ENCODE results near the gene RAPGEF4.
A peak's percentile ranks its signal among the peaks of the same experiment; 100 is the strongest.
"Not testable (repeated sequence)": the region's sequence is repeated elsewhere in the genome, so short reads cannot be mapped to it uniquely, and the experiment has no call there.

RAPGEF4 gene

DNA sequence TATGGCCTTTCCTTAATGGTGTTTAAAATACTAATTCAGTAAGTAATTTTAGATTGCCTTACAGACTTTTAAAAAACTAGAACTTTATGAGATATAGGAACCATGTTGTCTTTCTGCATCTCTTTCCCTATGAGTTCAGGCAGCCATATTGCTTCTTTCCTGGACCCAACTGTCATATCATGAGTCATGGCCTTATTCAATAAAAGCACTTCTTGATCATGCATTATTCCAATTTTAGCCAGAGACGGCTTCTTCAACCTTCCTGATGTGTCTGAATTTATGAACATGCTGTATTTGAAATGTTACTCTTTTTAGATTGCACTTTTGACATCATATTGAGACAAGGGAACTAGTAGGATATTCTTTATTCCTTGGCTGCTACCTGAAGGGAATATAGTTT lies 274.6 kb downstream of the RAPGEF4 start:
- DNase-seq = no peak

GRCh38 chr2:173016451-173016850 lies 280.8 kb downstream of the RAPGEF4 start:
- no peak for DNase-seq

GRCh38 chr2:173017646-173018420 lies 282.2 kb downstream of the RAPGEF4 start:
- DNase-seq = no peak

- no peak for DNase-seq
Measured at GRCh38 chr2:173019755-173020154, 284.1 kb downstream of the RAPGEF4 start.

GRCh38 chr2:173021939-173022371 lies 286.3 kb downstream of the RAPGEF4 start:
- no peak for DNase-seq

DNA sequence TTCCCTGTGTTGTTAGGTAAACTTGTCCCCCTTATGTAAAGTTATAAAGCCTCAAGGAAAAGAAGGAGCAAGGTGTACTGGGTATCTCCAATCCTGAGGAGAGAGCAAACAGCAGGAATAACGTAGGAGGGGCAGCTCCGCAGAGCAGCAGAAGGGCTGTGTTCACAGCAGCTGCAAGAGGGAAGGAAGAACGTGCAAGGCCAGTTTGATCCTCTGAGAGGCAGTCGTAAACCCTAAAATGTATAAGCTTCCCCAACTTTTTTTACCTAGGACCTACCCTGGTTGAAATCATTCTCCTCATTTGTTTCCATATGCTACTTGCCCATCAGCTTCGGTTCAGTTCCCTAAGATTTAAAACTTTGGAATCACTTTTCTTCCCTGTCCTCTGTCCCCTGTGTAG lies 288.1 kb downstream of the RAPGEF4 start:
- DNase-seq = no peak

DNA sequence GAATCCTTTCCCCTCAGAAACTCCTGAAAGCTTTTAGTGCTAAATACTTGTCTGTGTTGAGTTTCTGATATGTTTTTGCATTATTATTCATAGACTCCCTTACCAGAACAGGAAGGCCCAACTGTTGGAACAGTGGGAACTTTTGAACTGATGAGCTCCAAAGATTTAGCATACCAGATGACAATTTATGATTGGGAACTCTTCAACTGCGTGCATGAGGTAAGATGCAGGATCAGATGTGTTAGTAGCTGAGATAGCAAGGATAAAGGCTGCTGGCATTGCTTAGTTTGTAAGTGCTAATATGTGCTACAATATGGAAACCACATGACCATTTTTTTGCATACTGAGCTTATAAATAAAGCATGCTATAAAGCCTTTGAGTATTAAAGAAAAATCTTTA lies 290.8 kb downstream of the RAPGEF4 start:
- DNase-seq = no peak

DNA sequence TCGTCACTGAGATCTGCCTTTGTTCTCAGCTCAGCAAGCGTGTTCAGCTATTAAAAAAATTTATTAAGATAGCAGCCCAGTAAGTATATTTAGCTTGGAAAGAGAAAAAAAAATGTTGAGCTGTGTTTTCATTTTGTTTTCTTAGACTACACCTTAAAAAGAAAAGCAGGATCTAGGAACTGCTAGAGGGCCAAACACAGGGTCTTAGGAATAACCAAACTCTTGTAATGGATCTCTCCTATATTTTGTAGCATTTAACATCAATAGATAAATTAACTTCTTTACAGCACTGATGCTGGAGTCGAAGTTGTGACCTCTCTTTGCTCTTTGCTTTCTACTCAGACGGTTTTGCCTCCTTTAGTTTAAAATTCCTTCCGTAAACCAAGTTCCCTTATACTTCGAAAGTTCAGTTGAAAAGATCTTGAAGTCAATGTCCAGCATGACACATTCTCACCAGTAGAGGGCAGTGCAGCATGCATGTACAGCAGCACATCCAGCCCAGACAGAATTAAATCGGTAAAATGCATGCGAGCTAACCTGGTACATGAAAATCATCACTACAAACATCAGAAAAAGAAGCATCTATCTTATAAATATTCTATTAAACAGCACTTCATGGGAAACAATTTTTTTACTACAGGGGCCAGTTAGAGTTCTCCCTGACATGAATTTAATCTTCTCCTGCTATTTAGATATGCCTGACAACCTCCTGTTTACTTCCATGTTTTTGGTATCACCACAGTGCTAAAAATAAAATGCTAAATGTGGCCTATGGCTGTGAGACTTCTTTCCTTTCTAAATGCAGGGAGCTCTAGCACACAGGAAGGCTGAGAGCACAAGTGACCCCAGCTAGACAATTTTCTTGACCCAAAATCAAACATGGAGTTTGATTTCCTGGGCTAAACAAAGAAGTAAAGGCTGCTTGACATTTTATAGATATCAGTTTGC lies 291.8 kb downstream of the RAPGEF4 start:
- DNase-seq = peak; percentile 83

DNA sequence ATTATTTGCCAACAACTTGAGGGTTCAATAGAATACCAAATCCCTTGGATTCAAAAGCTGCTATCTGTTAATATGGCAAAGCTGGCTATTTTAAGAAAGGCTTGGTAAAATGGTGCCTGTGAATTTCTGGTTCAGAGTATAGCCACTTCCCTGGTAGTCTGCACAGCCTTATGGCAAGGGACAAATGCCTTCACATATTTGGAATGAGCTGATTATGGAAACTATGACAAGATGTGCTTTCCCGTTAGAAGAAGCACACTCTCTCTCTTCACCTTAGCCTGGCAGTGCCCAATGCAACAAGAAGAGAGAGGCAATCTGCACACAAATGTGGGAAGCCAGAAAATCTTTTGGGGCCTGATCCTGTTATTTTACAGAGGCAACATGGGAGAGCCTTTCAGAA lies 292.5 kb downstream of the RAPGEF4 start:
- DNase-seq = no peak

DNA sequence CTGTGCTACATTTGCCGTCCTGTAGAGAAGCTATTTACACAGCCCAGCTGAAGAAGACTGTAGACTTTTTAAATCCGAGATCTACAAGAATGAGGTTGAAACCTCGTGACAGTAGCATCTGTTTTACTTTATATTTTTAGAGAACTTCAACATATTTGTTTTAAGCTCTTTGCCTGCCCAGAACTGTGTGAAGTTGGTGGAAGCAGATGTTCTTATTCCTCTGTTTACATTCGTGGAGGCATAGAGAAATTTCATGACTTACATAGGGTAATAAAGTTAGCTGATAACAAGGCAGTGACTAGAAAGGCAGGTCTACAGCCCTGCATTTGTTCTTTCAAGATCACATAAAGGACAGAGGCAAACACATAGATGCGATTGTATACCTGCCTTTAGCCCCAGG lies 293.0 kb downstream of the RAPGEF4 start:
- DNase-seq = no peak

- no peak for DNase-seq
Measured at GRCh38 chr2:173030561-173031490, 295.2 kb downstream of the RAPGEF4 start.

- DNase-seq = no peak
Measured at GRCh38 chr2:173032032-173032431, 296.4 kb downstream of the RAPGEF4 start.

DNA sequence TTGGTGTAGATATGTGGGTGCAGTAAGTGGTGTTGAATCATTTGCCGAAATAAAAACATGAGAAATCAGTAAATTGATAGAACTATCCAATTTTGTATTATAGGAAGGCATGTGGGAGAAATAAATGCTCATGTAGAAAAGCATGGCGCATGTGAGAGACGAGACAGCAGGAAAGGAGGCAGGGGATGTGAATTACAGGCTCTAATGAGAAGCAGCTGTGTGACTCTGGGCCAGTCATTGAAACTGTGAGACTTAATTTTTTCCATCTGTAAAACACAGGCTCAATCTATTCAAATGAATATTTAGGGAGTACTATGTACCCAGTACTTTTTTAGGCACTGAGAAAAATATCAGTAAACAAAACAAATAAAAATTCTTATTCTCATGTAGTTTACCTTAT lies 297.4 kb downstream of the RAPGEF4 start:
- DNase-seq = no peak

GRCh38 chr2:173034143-173034542 lies 298.5 kb downstream of the RAPGEF4 start:
- no peak for DNase-seq

GRCh38 chr2:173037245-173038120 lies 301.8 kb downstream of the RAPGEF4 start:
- no peak for DNase-seq

DNA sequence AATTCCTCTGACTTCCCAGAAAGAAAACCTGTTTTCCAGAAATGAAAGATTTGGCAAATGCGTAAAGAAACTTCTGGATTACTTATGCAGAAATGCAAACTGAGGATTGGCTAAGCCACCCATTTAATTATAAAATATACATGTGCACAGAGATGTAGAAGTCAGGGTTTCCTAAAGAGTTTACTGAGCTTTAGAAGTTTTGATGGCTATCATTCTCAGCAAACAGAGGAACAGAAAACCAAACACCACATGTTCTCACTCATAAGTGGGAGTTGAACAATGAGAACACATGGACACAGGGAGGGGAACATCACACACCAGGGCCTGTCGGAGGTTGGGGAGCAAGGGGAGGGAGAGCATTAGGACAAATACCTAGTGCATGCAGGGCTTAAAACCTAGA lies 302.6 kb downstream of the RAPGEF4 start:
- DNase-seq = not testable (repeated sequence)

- DNase-seq = no peak
Measured at GRCh38 chr2:173040729-173041128, 305.1 kb downstream of the RAPGEF4 start.

DNA sequence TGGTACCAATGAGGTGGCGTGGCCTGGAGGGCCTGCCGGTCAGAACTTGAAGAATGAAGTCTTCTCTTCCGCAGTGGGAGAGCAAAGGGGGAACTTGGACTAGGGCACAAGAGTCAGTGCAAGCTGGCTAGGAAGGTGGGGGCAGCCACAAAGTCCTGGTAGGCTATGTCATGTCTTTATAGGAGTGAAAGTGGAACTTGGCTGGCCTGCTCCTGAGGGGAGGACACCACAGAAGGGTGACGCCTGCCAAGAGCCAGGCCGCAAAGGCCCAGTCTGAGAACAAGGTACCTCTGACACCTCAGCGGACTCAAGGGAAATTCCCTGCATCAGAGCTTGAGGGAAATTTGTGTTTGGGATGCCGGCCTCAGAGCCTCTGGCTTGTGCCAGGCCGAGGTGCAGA lies 307.8 kb downstream of the RAPGEF4 start:
- DNase-seq = no peak

- no peak for DNase-seq
Measured at GRCh38 chr2:173043897-173044519, 308.4 kb downstream of the RAPGEF4 start.

- no peak for DNase-seq
Measured at GRCh38 chr2:173044686-173045085, 309.0 kb downstream of the RAPGEF4 start.

GRCh38 chr2:173045181-173045580 lies 309.5 kb downstream of the RAPGEF4 start:
- DNase-seq = no peak

Measured in stimulated activated CD4-positive, alpha-beta T cell treated with anti-CD3 and anti-CD28 coated beads, Interleukin-4, amount 100 ng/mL, for 24 hours (primary cell).